CD4-positive, alpha-beta T cell treated with Interleukin-21 for 1 hour (primary cell): ENCODE data around the gene CEACAM3.

Experiments used
- DNase-seq: peaks from one replicate; pipeline ENCODE4 v3.0.0-alpha.2; 2020

The CEACAM3 gene

DNA sequence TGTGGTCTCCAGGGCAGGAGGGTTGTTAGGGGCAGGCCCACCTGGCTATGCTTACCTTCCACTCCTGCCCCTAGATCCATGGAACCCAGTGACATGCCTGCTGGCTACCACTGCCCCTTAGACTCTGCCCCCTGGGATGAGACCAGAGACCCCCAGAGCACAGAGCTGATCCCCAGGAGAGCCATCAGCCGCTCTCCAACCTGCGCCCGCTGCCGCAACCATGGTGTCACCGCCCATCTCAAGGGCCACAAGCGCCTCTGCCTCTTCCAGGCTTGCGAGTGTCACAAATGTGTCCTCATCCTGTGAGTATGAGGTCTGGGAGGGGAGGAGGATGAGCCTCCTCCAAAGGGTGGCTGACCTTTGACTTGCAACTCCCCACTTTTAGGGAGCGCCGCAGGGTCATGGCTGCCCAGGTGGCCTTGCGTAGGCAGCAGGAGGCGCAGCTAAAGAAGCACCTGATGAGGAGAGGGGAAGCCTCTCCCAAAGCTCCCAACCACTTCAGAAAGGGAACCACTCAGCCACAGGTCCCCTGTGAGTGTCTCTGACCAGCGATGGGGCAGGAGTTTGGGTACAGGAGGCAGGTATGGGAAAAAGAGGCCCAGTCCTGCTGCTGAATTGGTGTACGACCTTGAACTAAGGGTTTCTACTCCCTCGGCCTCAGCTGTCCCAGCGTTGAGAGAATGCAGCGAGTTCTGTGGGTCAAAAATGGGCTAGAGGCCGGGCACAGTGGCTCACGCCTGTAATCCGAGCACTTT is 51.1 kb downstream of the CEACAM3 start:
- DNase-seq: no peak

DNA sequence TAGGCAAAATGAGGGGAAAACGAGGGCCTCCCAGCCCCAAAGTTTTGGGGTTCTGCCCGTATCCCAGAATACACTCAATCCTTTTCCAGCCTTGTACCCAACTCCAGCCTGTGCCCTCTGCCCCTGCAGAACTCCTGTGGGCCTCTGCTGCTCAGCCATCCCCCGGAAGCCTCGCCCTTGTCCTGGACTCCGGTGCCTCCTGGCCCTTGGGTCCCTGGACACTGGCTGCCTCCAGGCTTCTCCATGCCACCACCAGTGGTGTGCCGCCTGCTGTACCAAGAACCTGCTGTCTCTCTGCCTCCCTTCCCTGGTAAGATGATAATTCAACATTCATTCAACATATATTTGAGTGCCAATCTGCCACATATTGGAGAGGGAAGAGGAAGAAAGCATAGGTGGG is 52.3 kb downstream of the CEACAM3 start:
- DNase-seq: no peak

DNA sequence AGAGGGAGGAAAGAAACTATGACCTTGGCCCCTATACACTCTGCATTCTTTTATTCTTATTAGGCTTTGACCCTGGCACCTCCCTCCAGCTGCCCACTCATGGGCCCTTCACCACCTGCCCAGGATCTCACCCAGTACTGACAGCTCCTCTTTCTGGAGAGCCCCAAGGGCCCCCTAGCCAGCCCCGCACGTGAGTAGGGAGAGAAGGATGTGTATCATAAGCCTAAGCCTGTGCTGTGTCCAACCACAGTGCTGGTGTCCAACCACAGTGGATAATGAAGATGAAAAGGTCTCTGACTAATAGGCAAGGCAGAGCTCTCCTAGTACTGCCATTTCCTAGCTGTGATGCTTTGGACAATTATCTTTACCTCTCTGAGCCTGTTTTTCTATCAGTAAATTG is 52.7 kb downstream of the CEACAM3 start:
- no peak for DNase-seq

- DNase-seq: no peak
Observed at GRCh38 chr19:41850381-41850780, 54.0 kb downstream of the CEACAM3 start.

- no peak for DNase-seq
Observed at GRCh38 chr19:41851456-41851855, 55.1 kb downstream of the CEACAM3 start.

GRCh38 chr19:41853344-41853743 is 57.0 kb downstream of the CEACAM3 start:
- no peak for DNase-seq

DNA sequence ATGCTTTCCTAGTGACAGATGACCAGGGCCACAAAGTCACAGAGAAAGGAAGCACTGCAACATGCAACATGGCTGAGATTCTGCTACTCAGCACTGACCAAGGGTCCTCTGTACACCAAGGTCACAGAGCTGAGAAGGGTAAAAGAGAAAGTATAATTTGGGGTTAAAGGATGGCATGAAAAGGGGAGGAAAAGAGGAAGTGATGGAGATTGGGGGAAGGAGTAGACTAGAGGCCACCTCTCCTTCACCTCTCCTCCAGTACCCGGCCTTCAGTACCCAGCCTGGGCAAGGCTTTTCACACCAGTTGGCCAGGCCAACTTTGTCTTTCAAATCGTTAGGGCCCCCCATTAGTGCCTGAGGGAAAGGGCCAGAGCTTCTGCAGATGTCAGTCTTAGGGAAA is 57.4 kb downstream of the CEACAM3 start:
- no peak for DNase-seq

- DNase-seq: no peak
Observed at GRCh38 chr19:41859213-41859617, 62.8 kb downstream of the CEACAM3 start.

- peak; percentile 99 for DNase-seq
Observed at GRCh38 chr19:41859618-41860418, 63.4 kb downstream of the CEACAM3 start, which contains the start of gene RPS19. Gene RPS19, plus strand, starts transcription at chr19:41860255. Its CDS starts 520 bp downstream, at chr19:41860775.

DNA sequence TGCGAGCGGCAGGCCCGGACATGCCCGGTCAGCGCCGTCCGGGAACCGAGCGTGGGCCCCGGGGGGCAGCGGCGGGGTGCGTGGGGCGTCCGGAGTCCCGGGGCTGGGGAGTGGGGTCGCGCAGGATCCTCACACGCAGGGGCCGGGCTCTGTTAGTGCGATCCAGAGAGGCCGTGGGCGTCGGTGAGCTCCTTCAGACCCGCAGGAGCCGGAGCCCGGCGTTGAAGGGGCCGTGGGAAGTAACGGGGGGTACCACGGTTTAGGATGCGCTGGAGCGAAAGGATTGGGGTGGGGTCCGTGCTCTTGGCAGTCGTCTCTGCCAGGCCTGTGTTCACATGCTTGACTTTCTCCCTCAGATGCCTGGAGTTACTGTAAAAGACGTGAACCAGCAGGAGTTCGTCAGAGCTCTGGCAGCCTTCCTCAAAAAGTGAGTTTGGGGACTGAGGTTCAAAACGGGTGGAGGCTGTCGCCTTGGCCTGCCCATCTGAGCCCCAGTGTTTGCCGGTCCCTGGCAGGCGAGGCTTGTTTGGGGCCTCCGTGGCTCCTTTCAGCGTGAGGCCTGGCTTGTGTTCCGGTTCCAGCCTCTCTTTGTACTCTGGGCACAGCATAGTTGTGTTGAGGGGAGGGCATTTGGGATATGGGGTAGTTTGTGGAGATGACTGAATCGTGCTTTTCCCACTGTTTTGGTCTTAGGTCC is 64.2 kb downstream of the CEACAM3 start:
- DNase-seq: no peak
